HG03103 (cell line): ENCODE data around the gene HEMK1.

ENCODE experiments used
- ATAC-seq: cut with Tn5 transposase; IDR thresholded peaks from one replicate; pipeline ENCODE4 v1.9.1; 2021; ENCODE audit warnings: low read depth; ENCODE audit not compliant: unreplicated experiment

Gene HEMK1

GRCh38 chr3:50611464-50612233 is 42.3 kb downstream of the HEMK1 start, which contains the start of gene CISH:
Gene CISH, minus strand, starts transcription at chr3:50611774. Its CDS starts 124 bp downstream, at chr3:50611650.
- peak; percentile 64 for ATAC-seq

- no peak for ATAC-seq
Measured at GRCh38 chr3:50612234-50612882, 43.0 kb downstream of the HEMK1 start.

GRCh38 chr3:50612970-50613846 is 43.9 kb downstream of the HEMK1 start:
- no peak for ATAC-seq

- no peak for ATAC-seq
Measured at GRCh38 chr3:50615190-50615589, 45.9 kb downstream of the HEMK1 start.

GRCh38 chr3:50616003-50616769 is 46.9 kb downstream of the HEMK1 start:
- no peak for ATAC-seq

GRCh38 chr3:50616770-50617095 is 47.4 kb downstream of the HEMK1 start:
- ATAC-seq, result peak; percentile 52

- peak; percentile 18 for ATAC-seq
Measured at GRCh38 chr3:50617096-50617791, 47.9 kb downstream of the HEMK1 start, which contains the start of gene MAPKAPK3. Gene MAPKAPK3, plus strand, starts transcription at chr3:50617151. Its CDS starts 415 bp downstream, at chr3:50617566.

- ATAC-seq, result no peak
Measured at GRCh38 chr3:50617911-50618481, 48.7 kb downstream of the HEMK1 start.

- no peak for ATAC-seq
Measured at GRCh38 chr3:50620420-50620819, 51.1 kb downstream of the HEMK1 start.

GRCh38 chr3:50620820-50621219 is 51.5 kb downstream of the HEMK1 start:
- ATAC-seq, result no peak

- ATAC-seq, result no peak
Measured at GRCh38 chr3:50622881-50623280, 53.6 kb downstream of the HEMK1 start.

GRCh38 chr3:50623840-50624474 is 54.6 kb downstream of the HEMK1 start:
- ATAC-seq, result no peak

GRCh38 chr3:50624634-50625033 is 55.3 kb downstream of the HEMK1 start:
- ATAC-seq, result no peak

- ATAC-seq, result no peak
Measured at GRCh38 chr3:50625231-50626182, 56.2 kb downstream of the HEMK1 start.

GRCh38 chr3:50626401-50626800 is 57.1 kb downstream of the HEMK1 start:
- no peak for ATAC-seq

- no peak for ATAC-seq
Measured at GRCh38 chr3:50627407-50628051, 58.2 kb downstream of the HEMK1 start.

- ATAC-seq, result no peak
Measured at GRCh38 chr3:50628601-50629000, 59.3 kb downstream of the HEMK1 start.
